DND-41 (cell line): ENCODE measurements around the gene ASIC4.

ENCODE experiments used
- ATAC-seq: fragments of 200-7000 bp; cut with Tn5 transposase; 3 replicates; pipeline ENCODE4 v1.9.1; 2021; ENCODE audit warnings: low read depth; ENCODE audit not compliant: insufficient read depth
- DNase-seq: peaks from one replicate; pipeline ENCODE4 v3.0.0-alpha.2; 2020
- H2AFZ ChIP-seq: 2 replicates; pipeline ENCODE4 v1.6.0; 2012; ENCODE audit warnings: low read depth, low read length
- H3K27ac ChIP-seq: 2 replicates; pipeline ENCODE4 v1.5.1; 2012; ENCODE audit warnings: low read length, inconsistent platforms
- H3K27me3 ChIP-seq: fragments of 200-600 bp; sonication (generic); 2 replicates; pipeline ENCODE4 v1.6.0; 2012; ENCODE audit warnings: low read length, mild to moderate bottlenecking, inconsistent platforms; ENCODE audit not compliant: insufficient read depth, poor library complexity
- H3K36me3 ChIP-seq: 2 replicates; pipeline ENCODE4 v1.5.1; 2012; ENCODE audit warnings: low read length, inconsistent platforms; ENCODE audit not compliant: insufficient read depth
- H3K4me1 ChIP-seq: 2 replicates; pipeline ENCODE4 v1.5.1; 2012; ENCODE audit warnings: mild to moderate bottlenecking, low read length; ENCODE audit not compliant: insufficient read depth
- H3K4me2 ChIP-seq: 2 replicates; pipeline ENCODE4 v1.6.0; 2012; ENCODE audit warnings: mild to moderate bottlenecking, moderate library complexity, low read length, inconsistent platforms; ENCODE audit not compliant: insufficient read depth
- H3K4me3 ChIP-seq, 2 experiments: fragments of 200-600 bp in 1 of 2; shearing (Covaris generic) in 1 of 2; 2 replicates each; pipeline ENCODE4 v1.5.1; 2012 to 2016; ENCODE audit warnings: inconsistent platforms in 2 of 2, low read length in 2 of 2, mild to moderate bottlenecking in 2 of 2, low read depth in 1 of 2, moderate library complexity in 1 of 2
- H3K79me2 ChIP-seq: 2 replicates; pipeline ENCODE4 v1.6.0; 2012; ENCODE audit warnings: low read length, inconsistent platforms; ENCODE audit not compliant: insufficient read depth
- H3K9ac ChIP-seq: 2 replicates; pipeline ENCODE4 v1.6.0; 2012; ENCODE audit warnings: low read depth, mild to moderate bottlenecking, inconsistent platforms, low read length, moderate library complexity
- H3K9me3 ChIP-seq: 2 replicates; pipeline ENCODE4 v1.5.1; 2012; ENCODE audit warnings: low read length, moderate library complexity, mild to moderate bottlenecking, inconsistent platforms; ENCODE audit not compliant: insufficient read depth, severe bottlenecking
- H4K20me1 ChIP-seq: 2 replicates; pipeline ENCODE4 v1.6.0; 2012; ENCODE audit warnings: low read length; ENCODE audit not compliant: insufficient read depth
- EZH2 ChIP-seq: IDR thresholded peaks from 3 replicates; pipeline ENCODE4 v1.6.1; 2012; ENCODE audit warnings: borderline replicate concordance, low read depth, mild to moderate bottlenecking, moderate library complexity, low read length, inconsistent platforms; ENCODE audit not compliant: severe bottlenecking
- TF ChIP-seq, protein P1 (sequence below): IDR thresholded peaks from 2 replicates; pipeline ENCODE4 v1.5.1; 2012; ENCODE audit warnings: borderline replicate concordance, low read length, moderate library complexity, mild to moderate bottlenecking; ENCODE audit not compliant: poor library complexity, severe bottlenecking; ENCODE audit errors: extremely low read depth

The ASIC4 gene

DNA sequence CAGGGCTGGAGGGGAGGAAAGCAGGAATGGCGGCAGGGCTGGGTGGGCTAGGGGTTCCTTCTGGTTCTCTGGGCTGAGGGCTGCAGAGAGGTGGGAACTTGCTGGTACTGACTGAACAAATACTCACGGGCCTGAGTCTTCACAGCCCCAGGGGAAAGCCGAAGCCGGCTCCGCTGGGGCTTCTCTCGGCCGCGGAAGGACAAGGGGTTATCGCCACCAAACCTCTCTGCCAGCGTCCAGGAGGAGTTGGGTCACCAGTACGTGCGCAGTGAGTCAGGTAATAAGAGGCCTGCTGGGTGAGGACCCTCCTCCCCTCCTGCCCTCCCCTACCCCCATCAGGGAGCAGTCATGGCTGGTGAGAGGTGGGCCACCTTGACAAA, 29.1 kb upstream of the ASIC4 start:
- Histone ChIP-seq H3K27me3 (no peaks in the 10 kb centered on the region), H2AFZ (no peak overlapping the region), H3K4me1 (no peaks in the 10 kb centered on the region), H3K27ac (no peak overlapping the region), H3K9me3 (no peaks in the 10 kb centered on the region), H3K79me2 (no peaks in the 10 kb centered on the region), H3K36me3 (no peaks in the 10 kb centered on the region), H3K9ac (no peak overlapping the region), H3K4me3 (no peak overlapping the region), H3K4me2 (no peak overlapping the region), H4K20me1 (no peaks in the 10 kb centered on the region; the same call in 1 of the 2 replicates)
- DNase-seq (no peak), ATAC-seq (no peak)
- no peak for TF ChIP-seq EZH2
- TF ChIP-seq, protein P1, sequence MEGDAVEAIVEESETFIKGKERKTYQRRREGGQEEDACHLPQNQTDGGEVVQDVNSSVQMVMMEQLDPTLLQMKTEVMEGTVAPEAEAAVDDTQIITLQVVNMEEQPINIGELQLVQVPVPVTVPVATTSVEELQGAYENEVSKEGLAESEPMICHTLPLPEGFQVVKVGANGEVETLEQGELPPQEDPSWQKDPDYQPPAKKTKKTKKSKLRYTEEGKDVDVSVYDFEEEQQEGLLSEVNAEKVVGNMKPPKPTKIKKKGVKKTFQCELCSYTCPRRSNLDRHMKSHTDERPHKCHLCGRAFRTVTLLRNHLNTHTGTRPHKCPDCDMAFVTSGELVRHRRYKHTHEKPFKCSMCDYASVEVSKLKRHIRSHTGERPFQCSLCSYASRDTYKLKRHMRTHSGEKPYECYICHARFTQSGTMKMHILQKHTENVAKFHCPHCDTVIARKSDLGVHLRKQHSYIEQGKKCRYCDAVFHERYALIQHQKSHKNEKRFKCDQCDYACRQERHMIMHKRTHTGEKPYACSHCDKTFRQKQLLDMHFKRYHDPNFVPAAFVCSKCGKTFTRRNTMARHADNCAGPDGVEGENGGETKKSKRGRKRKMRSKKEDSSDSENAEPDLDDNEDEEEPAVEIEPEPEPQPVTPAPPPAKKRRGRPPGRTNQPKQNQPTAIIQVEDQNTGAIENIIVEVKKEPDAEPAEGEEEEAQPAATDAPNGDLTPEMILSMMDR, result no peak

DNA sequence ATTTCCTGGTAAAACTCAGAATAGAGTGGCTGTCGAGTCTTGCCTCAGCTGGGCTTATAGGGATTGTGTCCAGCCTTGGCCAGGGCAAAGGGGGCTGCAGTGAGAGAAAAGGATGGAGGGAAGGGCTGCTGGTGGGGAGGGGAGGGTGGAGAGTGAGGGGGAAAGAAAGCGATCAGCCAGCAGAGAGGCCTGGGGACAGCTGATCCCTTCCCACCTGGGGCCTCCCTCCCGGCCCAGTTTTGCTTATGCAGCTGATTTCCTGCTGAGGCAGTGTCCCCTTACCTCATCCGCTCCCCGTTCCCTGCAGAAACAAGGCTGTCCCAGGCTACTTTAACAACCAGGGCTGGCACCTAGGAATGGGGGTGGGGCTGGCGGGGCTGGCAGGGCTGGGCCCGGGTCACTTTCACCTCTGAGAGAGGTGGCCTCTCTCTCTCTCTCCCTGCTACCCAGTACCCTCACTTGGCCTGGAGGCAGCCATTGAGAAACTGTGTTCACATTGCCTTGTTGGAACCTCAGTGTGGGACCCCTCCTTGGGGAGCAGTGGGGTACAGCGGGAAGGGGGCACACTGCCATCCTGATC, 27.8 kb upstream of the ASIC4 start:
- Histone ChIP-seq H3K27me3 (no peaks in the 10 kb centered on the region), H2AFZ (no peak overlapping the region), H3K79me2 (no peaks in the 10 kb centered on the region), H4K20me1 (no peaks in the 10 kb centered on the region; the same call in 1 of the 2 replicates), H3K9me3 (no peaks in the 10 kb centered on the region), H3K4me2 (no peak overlapping the region), H3K27ac (no peak overlapping the region), H3K36me3 (no peaks in the 10 kb centered on the region), H3K9ac (no peak overlapping the region), H3K4me1 (no peaks in the 10 kb centered on the region), H3K4me3 (no peak overlapping the region)
- DNase-seq, result no peak
- ATAC-seq, result no peak
- no peak for TF ChIP-seq EZH2
- TF ChIP-seq, protein P1, result no peak

DNA sequence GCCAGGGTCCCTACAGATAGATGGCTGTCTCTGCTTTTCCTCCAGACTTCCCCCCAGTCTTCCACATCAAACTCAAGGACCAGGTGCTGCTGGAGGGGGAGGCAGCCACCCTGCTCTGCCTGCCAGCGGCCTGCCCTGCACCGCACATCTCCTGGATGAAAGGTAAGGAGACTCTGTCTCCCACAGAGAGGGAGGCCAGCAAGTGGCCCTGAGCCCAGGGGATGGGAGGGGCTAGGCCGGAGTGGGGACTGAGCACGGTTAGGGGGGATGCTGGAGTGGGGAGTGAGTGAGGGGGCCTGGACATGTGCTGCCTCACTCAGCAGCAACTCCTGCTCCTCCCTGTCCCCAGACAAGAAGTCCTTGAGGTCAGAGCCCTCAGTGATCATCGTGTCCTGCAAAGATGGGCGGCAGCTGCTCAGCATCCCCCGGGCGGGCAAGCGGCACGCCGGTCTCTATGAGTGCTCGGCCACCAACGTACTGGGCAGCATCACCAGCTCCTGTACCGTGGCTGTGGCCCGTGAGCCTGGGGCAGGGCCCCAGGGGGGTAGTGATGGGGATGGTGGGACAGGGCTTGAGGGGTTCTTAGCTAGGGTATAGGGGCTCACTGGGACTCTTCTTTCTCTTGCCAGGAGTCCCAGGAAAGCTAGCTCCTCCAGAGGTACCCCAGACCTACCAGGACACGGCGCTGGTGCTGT, 26.0 kb upstream of the ASIC4 start:
- TF ChIP-seq, protein P1, result no peak
- TF ChIP-seq EZH2, result no peak
- Histone ChIP-seq H3K9me3 (no peaks in the 10 kb centered on the region), H3K4me3 (no peak overlapping the region), H3K4me2 (no peak overlapping the region), H4K20me1 (no peaks in the 10 kb centered on the region; the same call in none of the 2 replicates), H2AFZ (no peak overlapping the region), H3K4me1 (no peaks in the 10 kb centered on the region), H3K9ac (no peak overlapping the region), H3K36me3 (no peaks in the 10 kb centered on the region), H3K27me3 (no peaks in the 10 kb centered on the region), H3K27ac (no peak overlapping the region), H3K79me2 (no peaks in the 10 kb centered on the region)
- DNase-seq (no peak), ATAC-seq (no peak)
